Endodermal cell (in vitro differentiated cells): Measurements from ENCODE around the gene UTS2B. TPM values are rescaled to one million over a fixed set of nuclear protein-coding genes. Genes with fewer than 3 reads are reported as not detected.

Experiments
- DNase-seq: peaks from one replicate; pipeline ENCODE4 v3.0.0-alpha.2; 2017
- H3K27ac ChIP-seq: 2 replicates; pipeline ENCODE4 v1.5.1; 2013; ENCODE audit warnings: mild to moderate bottlenecking, low read depth, low read length, moderate library complexity
- H3K27me3 ChIP-seq: 2 replicates; pipeline ENCODE4 v1.6.1; 2013; ENCODE audit warnings: mild to moderate bottlenecking, low read length, moderate library complexity; ENCODE audit not compliant: insufficient read depth, control insufficient read depth, poor library complexity, severe bottlenecking
- H3K36me3 ChIP-seq: 2 replicates; pipeline ENCODE4 v1.7.0; 2013; ENCODE audit warnings: mild to moderate bottlenecking, low read length, moderate library complexity; ENCODE audit not compliant: control insufficient read depth, insufficient read depth
- H3K4me1 ChIP-seq: one replicate; pipeline ENCODE4 v1.7.0; 2013; ENCODE audit warnings: low read length; ENCODE audit not compliant: control insufficient read depth, insufficient read depth
- H3K4me3 ChIP-seq: 2 replicates; pipeline ENCODE4 v1.5.1; 2013; ENCODE audit warnings: mild to moderate bottlenecking, low read length, moderate library complexity
- H3K9ac ChIP-seq: 2 replicates; pipeline ENCODE4 v1.6.1; 2013; ENCODE audit warnings: mild to moderate bottlenecking, low read length, moderate library complexity; ENCODE audit not compliant: poor library complexity, severe bottlenecking; ENCODE audit errors: extremely low read depth
- H3K9me3 ChIP-seq: 2 replicates; pipeline ENCODE4 v1.6.1; 2013; ENCODE audit warnings: mild to moderate bottlenecking, low read length, moderate library complexity; ENCODE audit not compliant: control insufficient read depth
- H3K27ac Mint-ChIP-seq: 2 replicates; pipeline ENCODE4 v1.8.0; 2020; ENCODE audit warnings: mixed read lengths
- H3K27me3 Mint-ChIP-seq: 2 replicates; pipeline ENCODE4 v1.8.0; 2021; ENCODE audit warnings: mild to moderate bottlenecking, mixed read lengths; ENCODE audit not compliant: insufficient read depth
- H3K36me3 Mint-ChIP-seq: 2 replicates; pipeline ENCODE4 v1.8.0; 2020; ENCODE audit warnings: low read depth, mixed read lengths
- H3K4me1 Mint-ChIP-seq: 2 replicates; pipeline ENCODE4 v1.8.0; 2020; ENCODE audit warnings: mixed read lengths
- H3K4me3 Mint-ChIP-seq: 2 replicates; pipeline ENCODE4 v1.8.0; 2020; ENCODE audit warnings: mild to moderate bottlenecking, moderate library complexity, mixed read lengths
- H3K9me3 Mint-ChIP-seq: 2 replicates; pipeline ENCODE4 v1.8.0; 2020; ENCODE audit warnings: mild to moderate bottlenecking, mixed read lengths
- WGBS, 2 experiments: methylation state at CpG; one replicate each; pipeline versions ENCODE4 v1.1.5 to v1.1.7; 2013; ENCODE audit warnings: missing lambda C conversion rate in 2 of 2, mixed read lengths in 1 of 2; ENCODE audit not compliant: insufficient coverage in 1 of 2, insufficient read length in 1 of 2; 5-methylcytosine and 5-hydroxymethylcytosine counted together
- total RNA-seq, 2 donors: library from RNA; stranded (reverse); fragmentation: NEBNext Ultra II Directional in 1 of 2; extraction: Animal tissue kit (Norgen Biotek cat#: 25700) in 1 of 2; gene quantifications; 2 replicates in 1 of 2; 3 replicates in 1 of 2; pipeline ENCODE4 v1.2.1, GENCODE V29; 2021
- TF ChIP-seq, protein P1 (sequence below): fragments of 200-600 bp; sonication (generic); conservative IDR thresholded peaks from 2 replicates; pipeline ENCODE4 v1.5.0; 2021; ENCODE audit warnings: antibody characterized with exemption, mild to moderate bottlenecking

UTS2B gene
- total RNA-seq, 2 donors from 2014 or later, result 0.90 TPM; not detected in 1

DNA sequence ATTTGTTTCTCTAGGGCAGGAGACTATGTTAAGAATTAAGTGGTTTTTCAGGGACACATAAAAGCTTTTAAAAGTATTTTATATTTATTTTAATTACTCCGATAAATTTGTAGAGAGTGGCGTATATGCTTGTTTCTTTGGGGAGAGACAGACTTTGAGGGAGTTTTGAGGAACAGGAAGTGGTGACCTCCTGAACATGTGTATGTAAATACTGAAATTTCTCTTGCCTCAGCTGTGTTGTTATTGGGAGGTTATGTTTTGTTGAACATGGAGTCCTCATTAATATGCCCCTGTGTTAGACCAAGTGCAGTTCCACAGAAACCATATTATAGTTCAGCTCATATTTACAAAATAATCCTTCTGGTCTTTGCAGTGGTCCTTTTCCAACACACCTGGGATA lies 41.8 kb upstream of the UTS2B start:
- Histone ChIP-seq H3K9me3 (no peaks in the 10 kb centered on the region), H3K9ac (no peak overlapping the region), H3K27me3 (no peaks in the 10 kb centered on the region), H3K4me1 (no peaks in the 10 kb centered on the region), H3K36me3 (peaks cover 51% of the 10 kb centered on the region), H3K4me3 (no peak overlapping the region), H3K27ac (no peak overlapping the region)
- Mint-ChIP-seq H3K4me1 (peaks cover 8% of the 10 kb centered on the region), H3K9me3 (no peaks in the 10 kb centered on the region), H3K27ac (no peak overlapping the region), H3K36me3 (peaks cover 35% of the 10 kb centered on the region), H3K27me3 (no peaks in the 10 kb centered on the region), H3K4me3 (no peak overlapping the region)
- WGBS, 2 experiments, result 98% methylated on average over 2 of the region's 2 CpGs; no CpG with 5 or more reads in 1 of the 2 experiments
- DNase-seq, result no peak
- TF ChIP-seq, protein P1, sequence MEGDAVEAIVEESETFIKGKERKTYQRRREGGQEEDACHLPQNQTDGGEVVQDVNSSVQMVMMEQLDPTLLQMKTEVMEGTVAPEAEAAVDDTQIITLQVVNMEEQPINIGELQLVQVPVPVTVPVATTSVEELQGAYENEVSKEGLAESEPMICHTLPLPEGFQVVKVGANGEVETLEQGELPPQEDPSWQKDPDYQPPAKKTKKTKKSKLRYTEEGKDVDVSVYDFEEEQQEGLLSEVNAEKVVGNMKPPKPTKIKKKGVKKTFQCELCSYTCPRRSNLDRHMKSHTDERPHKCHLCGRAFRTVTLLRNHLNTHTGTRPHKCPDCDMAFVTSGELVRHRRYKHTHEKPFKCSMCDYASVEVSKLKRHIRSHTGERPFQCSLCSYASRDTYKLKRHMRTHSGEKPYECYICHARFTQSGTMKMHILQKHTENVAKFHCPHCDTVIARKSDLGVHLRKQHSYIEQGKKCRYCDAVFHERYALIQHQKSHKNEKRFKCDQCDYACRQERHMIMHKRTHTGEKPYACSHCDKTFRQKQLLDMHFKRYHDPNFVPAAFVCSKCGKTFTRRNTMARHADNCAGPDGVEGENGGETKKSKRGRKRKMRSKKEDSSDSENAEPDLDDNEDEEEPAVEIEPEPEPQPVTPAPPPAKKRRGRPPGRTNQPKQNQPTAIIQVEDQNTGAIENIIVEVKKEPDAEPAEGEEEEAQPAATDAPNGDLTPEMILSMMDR, result no peak

DNA sequence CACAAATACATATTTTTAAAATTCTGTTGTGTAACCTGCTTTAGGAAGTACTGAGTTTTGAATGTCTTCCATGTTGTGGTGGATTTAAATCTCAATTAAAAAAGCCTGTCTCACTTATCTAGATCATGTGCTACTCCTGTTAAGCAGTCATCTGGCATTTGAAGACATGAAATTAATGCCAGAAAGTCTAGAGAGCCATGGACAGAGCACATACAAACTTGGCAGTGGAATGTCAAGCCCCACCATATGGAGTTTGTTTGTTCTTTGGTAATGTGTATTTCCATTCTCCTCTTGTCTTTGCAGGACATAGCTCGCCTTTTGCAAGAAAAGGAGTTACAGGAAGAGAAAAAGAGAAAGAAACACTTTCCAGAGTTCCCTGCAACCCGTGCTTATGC lies 39.3 kb upstream of the UTS2B start:
- no peaks in the 10 kb centered on the region for H3K9me3 Mint-ChIP-seq
- H3K27ac Mint-ChIP-seq, result peak overlapping the region; percentile 44
- Histone ChIP-seq H3K36me3 (peaks cover 35% of the 10 kb centered on the region), H3K9ac (no peak overlapping the region), H3K27ac (no peak overlapping the region), H3K4me1 (no peaks in the 10 kb centered on the region), H3K27me3 (no peaks in the 10 kb centered on the region), H3K4me3 (no peak overlapping the region), H3K9me3 (no peaks in the 10 kb centered on the region)
- DNase-seq, result no peak
- TF ChIP-seq, protein P1, result no peak
- WGBS, 2 experiments, result 83 to 88% methylated on average over 1 to 2 of the region's 2 CpGs
- peaks cover 29% of the 10 kb centered on the region for H3K36me3 Mint-ChIP-seq
- H3K27me3 Mint-ChIP-seq, result no peaks in the 10 kb centered on the region
- H3K4me1 Mint-ChIP-seq, result peaks cover 11% of the 10 kb centered on the region
- H3K4me3 Mint-ChIP-seq, result no peak overlapping the region

DNA sequence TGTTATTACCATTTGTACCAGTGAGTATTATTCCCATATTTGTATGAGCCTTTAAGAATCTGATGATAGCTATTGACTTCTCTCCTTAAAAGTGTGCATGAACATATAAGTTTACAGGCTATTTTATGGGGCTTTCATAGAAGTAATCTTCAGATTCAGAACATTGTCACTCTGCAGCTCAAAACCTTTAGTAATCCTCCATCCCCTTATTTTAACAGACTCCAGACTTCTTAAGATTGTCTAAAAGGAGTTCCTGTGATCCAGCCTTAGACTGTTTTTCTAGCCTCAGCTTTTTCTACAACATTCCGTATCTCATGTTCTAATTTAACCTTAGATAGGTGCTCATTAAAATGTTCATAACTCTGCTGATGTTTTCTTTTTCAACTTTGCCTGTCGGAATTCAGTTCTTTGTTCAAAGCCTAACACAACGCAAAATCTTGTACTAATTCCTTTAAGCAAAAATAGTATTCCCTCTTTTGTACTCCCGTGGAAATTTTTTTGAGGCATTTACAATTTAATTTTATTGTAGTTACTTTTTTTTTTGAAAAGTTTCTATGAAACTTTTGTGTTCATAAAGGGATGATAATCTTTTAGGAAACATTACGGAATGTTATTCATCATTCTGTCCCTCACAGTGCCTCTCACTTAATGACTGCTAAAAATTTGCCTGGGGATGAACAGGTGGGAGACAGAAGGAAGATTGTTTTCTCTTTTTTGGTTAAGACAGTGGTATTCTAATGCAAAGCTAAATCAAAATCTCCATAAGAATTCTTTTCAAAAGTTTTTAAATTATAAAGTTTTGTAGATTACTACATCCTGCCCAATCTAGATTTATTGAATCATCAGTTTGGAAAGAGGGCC lies 38.7 kb upstream of the UTS2B start:
- H3K4me1 Mint-ChIP-seq, result peaks cover 12% of the 10 kb centered on the region
- TF ChIP-seq, protein P1, result no peak

More for the DNA sequence above, 38.7 kb upstream of the UTS2B start:
- H3K4me1 ChIP-seq, result no peaks in the 10 kb centered on the region
- no peak overlapping the region for H3K27ac ChIP-seq
- Mint-ChIP-seq H3K36me3 (peaks cover 32% of the 10 kb centered on the region), H3K27me3 (no peaks in the 10 kb centered on the region), H3K4me3 (no peak overlapping the region), H3K27ac (peak overlapping the region; percentile 82), H3K9me3 (no peaks in the 10 kb centered on the region)
- H3K9ac ChIP-seq, result no peak overlapping the region
- H3K27me3 ChIP-seq, result no peaks in the 10 kb centered on the region
- 94 to 95% methylated on average over 3 to 4 of the region's 5 CpGs for WGBS, 2 experiments
- H3K9me3 ChIP-seq, result no peaks in the 10 kb centered on the region
- H3K36me3 ChIP-seq, result peaks cover 31% of the 10 kb centered on the region
- no peak for DNase-seq
- H3K4me3 ChIP-seq, result no peak overlapping the region
